Colon (tissue), 2 donors: Measurements from ENCODE around the gene TMEM184C.

Source experiments
- FAIRE-seq: peaks from 2 replicates; lab custom pipeline; 2012; peaks lifted over from hg19 to GRCh38; lab: Jason Lieb, UNC
- donor health status: control.
- donor health status: control.

TMEM184C gene

DNA sequence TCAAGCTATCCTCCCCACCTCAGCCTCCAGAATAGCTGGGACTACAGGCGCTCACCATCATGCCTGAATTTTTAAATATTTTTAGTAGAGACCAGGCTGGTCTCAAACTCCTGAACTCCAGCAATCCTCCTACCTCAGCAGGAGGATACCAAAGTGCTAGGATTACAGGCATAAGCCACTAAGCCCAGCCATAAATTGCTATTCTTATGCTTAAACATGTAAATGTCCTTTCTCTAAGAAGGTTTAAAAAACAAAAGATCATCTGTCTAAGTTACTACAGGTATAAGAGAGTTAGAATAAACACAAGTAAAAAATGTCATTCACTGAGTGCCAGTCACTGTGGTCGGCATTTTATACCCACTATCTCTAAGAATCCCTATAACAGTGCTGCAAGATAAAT lies 38.4 kb downstream of the TMEM184C start:
- no peak for FAIRE-seq

DNA sequence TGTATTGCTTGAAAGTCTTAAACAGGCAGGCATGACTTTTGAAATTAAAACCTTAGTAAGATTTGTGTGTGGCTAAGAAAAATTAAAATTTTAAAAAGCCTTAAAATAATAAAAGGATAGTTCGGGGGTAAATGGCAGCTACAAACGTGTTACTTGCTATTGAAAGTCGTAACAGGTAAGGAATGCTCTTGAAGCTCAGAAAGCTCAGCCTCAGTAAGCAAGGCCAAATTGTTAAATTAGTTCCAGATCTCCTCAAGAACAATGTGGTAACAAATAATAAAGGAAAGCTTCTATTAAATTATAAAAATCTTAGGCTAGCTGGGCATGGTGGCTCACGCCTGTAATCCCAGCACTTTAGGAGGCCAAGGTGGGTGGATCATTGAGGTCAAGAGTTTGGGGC lies 41.3 kb downstream of the TMEM184C start:
- no peak for FAIRE-seq

DNA sequence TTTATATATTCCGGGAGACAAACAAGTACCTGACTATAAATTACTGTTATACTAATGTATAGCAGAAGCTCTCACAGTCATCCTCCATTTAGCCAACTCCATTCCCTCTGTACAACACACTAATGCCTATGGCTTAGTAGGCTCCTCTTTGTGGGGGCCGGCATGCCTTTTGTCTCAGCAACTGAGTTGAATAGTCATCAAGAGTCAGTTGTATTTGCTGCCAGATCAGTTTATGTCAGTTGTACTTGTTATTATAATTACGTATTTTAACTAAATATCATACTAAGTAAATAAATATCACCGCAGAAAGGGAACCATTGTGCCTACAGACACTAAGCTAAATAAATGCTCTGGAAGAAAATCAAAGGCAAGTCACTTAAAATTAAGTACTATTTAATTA lies 56.9 kb downstream of the TMEM184C start:
- FAIRE-seq: no peak

DNA sequence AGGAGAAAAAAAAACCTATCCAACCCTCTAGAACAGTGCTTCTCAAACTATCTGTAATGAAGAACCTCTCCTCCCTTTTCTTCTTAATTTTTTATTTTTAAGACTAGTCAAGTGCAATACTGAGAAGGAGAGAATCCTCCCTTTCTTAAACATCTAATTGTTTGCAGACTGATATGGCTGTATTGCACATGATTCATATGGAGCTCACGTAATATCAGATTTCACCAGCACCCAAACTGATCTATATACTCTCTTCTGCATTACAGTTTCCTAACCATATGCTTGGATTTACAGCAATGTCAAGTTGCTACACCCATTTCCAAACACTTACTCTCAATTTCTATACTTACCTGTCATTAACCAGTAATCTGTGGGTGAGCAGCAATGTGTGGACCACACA lies 57.3 kb downstream of the TMEM184C start:
- no peak for FAIRE-seq

DNA sequence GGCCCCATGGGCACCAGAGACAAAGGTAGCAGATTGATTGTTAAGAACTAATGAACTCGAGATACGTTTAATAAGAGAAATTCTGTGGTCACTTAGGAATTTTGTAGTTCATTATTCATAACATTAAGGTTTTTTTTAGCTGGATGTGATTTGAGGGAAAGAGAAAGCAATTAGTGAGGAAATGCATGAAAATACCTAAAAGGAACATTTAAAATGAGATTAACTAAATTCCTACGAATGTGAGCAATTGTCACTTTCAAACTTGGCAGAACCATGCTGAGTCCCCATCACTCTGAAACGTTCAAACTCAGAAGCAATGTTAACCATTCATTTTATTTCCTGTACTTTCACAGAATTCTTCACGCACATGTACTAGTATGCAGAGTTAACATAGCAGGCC lies 60.9 kb downstream of the TMEM184C start:
- no peak for FAIRE-seq

DNA sequence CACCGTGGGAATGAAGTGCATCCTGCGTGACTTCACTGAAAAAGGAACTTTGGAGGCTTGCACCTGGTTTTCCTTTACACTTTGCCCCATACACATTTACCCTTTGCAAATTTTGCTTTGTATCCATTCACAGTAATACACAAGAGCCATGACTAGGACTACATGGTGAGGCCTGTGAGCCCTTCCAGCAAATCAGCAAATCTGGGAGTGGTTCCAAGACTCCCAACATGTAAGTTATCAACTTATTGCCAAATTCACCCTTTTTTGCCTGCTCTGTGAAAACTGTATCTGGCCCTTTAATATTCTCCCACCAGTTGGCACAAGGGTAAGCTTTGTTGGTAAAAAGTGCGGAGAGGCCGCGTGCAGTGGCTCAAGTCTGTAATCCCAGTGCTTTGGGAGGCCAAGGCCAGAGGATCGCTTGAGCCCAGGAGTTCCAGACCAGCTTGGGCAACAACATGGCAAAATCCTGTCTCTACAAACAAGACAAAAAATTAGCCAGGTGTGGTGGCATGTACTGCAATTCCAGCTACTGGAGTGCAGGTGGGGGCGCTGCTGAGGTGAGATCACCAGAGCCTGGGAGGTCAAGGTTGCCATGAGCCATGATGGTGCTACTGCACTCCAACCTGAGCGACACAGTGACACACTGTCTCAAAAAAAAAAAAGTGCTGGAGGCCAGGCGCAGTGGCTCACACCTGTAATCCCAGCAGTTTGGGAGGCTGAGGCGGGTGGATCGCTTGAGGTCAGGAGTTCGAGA lies 61.8 kb downstream of the TMEM184C start:
- FAIRE-seq: no peak

DNA sequence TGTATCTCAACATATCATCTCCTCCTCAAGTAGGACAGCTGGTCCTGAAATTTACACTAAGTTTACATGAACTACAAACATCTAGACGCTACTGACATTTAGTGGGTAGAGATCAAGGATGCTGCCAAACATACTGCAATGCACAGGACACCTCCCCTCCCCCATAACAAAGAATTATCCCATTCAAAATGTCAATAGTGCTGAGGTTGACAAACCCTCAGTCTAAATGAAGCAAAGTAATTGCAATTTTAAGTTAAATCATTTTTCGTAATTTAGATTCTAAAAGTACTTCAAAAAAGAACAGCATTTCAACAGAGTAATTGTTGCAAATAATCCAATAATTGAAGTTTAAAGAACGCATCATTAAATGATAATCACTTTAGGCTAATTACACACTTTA lies 65.6 kb downstream of the TMEM184C start:
- FAIRE-seq: no peak

DNA sequence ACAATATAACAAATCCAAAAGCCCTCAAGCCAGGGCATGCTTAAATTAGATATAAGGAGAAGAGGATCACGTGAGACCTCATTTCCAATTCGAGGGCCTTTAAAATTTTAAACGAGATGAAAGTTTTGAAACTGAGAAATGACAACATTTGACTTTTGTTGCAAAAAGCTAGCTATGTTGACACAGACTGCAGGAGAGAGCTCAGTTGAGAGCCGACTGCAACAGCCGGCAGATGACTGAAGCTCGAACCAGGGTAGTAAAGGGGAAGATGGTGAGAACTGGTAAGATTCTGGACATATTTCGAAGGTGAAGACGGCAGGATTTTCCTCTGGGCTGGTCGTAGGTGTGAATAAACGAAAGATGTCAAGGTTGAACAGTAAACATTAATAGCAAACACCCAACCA lies 66.0 kb downstream of the TMEM184C start:
- no peak for FAIRE-seq

DNA sequence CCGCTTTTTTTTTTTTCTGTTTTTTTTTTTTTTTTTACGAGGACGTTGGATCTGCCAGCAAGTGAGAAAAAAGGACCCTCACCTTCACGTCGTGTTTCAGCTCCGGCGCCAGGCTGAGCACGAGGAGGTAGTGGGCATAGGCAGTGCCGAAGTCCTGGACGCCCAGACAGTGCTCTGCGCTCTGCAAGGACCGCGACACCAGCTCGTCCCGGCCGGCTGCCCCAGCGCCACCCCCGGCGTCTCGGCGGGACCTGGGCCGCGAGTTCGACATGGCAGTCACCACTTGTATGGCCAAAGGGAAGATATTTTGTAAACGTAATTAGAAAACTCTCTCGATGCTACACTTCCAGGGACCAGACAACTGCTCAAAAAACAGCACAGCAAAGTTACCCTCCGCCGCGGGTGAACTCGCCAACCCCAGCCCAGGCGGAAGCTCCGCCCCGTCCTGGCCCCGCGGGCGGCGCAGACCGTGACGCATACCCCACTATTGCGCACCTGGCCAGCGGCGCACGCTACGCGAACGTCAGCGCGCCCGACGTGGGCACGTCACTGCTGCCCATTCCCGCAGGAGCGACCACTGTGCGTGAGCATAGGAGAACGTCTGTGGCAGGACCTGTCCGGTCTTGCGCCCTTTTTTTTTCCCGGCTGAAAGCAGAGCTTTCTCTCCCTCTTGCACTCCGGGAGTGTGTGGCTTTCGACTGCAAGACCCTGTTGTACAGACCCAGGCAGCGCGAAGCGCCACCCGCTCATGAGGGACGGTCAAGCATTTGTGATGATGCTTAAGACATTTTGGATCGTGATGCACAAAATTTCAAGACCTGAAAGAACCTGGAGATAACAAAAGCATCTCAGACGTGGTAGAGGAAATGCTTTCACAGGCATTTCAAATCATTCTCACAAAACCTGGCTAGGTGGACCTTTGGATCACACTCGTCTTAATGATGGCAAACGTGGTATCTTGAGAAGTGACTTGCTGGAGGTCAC lies 66.8 kb downstream of the TMEM184C start, which contains the start of gene PRMT9:
Gene PRMT9, minus strand, starts transcription at position 447 of the 984 bp plus-strand sequence. Its CDS starts 176 bp downstream, at position 271.
- no peak for FAIRE-seq

DNA sequence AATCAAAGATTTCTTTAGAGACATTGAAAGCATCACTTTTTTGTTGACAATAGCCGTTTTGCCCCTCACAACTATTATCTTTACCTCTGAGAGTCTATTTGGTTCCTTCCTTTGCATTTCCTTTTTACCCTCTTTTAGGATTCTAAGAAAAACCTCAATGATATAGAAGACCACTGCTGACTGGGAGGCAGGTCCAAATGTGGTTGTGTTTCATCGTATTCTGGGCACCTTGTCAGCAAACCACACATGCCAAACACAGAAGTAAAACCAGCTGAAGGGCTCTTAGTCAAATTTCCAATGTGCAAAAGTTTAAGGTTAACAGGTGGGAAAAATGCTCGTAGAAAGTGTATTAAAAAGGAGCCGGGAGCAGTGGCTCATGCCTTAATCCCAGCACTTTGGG lies 71.9 kb downstream of the TMEM184C start:
- no peak for FAIRE-seq

DNA sequence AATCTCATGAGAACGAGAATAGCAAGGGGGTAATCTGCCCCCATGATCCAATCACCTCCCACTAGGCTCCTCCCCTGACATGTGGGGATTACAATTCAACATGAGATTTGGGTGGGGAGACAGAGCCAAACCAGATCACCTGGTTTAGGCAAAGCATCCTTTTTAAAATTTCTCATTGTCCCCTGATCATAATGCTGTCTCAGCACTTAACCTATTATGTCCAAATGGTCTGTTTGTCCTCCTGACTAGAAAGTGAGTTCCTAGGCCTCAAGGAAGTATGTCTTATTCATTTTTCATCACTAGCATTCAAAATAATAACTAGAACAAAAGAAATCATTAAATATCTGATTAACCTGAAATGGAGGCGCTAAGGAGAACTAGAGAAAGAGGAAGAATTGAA lies 74.6 kb downstream of the TMEM184C start:
- FAIRE-seq: no peak

DNA sequence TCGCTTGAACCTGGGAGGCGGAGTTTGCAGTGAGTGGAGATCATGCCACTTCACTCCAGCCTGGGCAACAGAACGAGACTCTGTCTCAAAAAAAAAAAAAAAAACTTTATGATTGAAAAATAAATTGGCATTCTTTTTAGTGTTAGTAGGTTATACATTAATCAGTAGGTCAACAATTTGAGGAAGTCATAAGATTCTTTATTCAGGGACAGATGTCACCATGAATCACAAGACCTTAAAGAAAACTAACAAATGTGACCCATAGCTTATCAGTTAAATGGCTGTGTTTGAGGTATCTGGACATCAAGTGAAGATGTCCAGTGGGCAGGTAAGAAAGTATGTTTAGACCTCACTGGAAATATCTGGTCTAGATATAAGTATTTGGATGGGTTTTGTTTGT lies 76.0 kb downstream of the TMEM184C start:
- no peak for FAIRE-seq

DNA sequence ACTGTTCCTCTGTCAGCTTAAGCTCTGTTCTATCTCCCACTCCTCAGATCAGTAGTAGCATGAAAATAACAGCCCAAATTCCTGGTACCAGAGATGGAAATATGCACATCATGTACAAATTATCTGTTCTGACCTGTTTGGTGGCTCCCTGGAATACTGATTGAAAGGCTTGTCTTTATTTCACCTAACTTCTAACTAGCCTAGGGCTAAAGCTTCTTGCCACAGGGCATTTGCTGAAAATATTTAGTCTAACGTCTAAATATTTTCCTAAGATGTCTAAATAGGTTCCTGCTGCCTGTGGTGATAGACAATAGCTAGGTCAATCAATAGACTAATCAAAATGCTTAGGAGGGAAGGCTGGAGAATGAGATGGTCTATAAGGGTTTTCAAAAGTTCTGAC lies 79.7 kb downstream of the TMEM184C start:
- FAIRE-seq: no peak

DNA sequence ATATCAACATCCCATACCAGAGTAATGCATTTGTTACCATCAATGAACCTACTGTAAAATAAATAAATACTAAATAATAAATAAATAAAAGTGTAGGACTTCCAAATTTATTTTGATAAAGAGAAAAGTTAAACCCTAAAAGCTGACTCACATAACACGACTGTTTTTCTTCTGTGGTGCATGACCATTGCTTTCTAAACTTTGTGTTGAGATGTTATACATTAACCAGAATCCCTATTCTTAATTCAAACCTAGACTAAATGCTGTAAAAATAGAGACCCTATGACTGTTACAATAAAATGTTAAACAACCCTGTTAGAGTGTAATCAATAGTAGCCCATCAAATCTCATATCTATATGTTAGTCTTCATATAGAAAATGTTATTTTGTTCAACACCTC lies 87.6 kb downstream of the TMEM184C start:
- FAIRE-seq: no peak

DNA sequence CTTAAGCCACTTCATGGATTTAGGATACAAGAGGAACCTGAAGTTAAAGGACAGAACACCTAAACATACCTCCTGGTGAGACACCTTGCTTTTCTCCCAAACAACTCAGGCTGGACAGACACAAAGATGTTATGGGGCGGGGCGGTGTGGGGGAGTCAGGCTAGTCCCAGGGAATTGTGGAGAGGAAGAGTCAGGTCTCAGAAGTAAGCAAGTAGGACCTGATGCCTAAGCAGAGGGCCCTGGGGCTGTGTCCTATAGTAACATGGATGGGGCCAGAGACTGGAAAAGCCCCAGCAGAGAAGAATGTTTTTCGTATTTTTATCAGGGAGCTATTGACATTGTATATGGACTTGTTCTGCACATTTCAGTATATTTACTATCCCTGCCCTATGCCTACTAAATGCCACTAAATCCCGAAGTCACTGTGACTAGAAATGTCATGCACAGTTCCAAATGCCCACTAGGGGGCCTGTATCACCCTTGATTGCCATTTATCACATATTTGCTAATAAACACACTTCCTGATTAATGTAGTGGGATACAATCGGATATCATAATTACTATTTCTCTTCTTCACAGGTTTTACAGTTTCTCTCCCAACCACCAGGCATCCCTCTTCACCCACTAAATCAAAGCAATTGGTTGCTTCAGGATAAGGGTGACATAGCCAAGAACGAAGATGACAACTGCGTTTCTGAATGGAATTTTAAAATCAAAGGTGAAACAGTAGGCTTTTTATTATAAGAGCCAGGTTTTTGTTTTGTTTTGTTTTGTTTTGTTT lies 90.9 kb downstream of the TMEM184C start:
- no peak for FAIRE-seq

DNA sequence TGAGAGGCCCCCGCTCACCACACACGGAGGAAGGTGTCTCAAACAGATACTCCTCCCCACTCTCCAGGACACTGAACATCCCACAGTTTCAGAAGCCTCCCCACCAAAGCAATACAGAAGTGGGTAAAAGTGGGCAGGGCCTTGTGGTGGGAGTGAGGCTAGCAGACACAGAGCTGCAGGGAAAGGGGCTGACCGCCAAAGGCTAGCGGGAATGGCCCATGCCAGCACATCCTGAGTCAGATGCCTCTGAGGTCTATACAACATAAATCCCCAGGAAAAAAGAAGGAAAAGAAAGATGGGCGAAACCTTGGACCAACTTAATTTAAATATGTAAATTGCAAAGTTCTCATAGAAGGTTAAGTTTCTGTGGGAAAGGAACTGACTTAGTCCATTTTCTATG lies 92.8 kb downstream of the TMEM184C start:
- no peak for FAIRE-seq

DNA sequence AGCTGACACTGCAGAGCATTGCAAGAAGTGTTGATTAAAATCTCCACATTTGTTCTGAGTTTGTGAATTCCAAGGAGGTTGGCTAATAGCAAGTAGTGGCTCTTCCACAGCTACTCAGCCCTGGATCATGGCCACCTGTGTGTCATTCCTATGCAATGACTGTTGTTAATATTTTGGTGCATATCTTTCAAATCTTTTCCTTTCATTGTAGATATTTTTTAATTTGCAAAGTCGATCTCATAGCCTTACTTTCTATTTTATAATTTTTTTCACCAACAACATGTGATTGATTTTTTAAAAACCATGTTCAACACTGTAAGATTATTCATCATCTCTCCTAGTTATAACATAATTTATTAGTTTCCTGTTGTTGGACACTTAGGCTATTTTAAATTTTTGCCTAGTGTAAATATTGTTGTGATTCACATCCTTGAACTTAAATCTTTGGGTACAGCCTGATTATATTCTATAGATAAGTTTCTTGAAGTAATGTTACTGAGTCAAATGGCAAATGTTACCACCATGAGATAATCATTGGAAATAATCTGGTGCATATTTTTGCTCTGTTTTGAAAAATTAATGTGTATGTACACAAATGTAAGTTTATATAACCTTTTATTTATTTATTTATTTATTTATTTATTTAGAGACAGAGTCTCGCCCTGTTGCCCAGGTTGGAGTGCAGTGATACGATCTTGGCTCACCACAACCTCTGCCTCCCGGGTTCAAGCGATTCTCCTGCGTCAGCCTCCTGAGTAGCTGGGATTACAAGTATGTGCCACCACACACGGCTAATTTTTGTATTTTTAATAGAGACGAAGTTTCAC lies 97.6 kb downstream of the TMEM184C start:
- no peak for FAIRE-seq

DNA sequence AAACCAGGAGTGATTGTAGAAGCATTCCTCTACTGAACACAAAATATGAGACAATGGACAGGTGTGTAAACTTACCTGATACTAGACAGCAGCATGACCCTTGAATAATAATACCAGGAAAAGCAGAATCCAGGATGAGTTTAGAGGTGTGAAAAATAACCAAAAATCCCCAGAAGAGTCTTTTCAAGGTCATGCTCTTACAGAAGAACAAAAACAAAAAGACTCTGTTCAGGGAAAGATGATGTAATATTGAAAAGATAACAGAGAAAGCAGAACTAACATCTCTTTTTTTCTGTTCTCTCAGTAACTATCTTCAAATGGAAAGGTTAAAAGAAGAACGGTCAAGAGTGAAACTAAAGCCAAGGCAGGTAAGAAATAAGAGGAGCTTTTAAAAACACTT lies 100.7 kb downstream of the TMEM184C start:
- FAIRE-seq: no peak
